SKM-1 (cell line): ENCODE results near the gene RAB1B.
A peak's percentile ranks its signal among the peaks of the same experiment; 100 is the strongest.

Experiments used
- DNase-seq: peaks from one replicate; lab custom pipeline; 2025; ENCODE audit not compliant: unreplicated experiment; lab: John Stamatoyannopoulos, UW

Gene RAB1B

GRCh38 chr11:66282468-66283455, 14.3 kb downstream of the RAB1B start:
- peak; percentile 92 for DNase-seq

- DNase-seq = no peak
These were observed 15.1 kb downstream of the RAB1B start for GRCh38 chr11:66283461-66284105.

GRCh38 chr11:66284526-66285078, 16.2 kb downstream of the RAB1B start:
- no peak for DNase-seq

- DNase-seq = no peak
These were observed 17.0 kb downstream of the RAB1B start for GRCh38 chr11:66285250-66285947.

GRCh38 chr11:66286699-66287098, 18.3 kb downstream of the RAB1B start:
- no peak for DNase-seq

- no peak for DNase-seq
These were observed 18.9 kb downstream of the RAB1B start for GRCh38 chr11:66287211-66287888.

GRCh38 chr11:66287889-66288670, 19.6 kb downstream of the RAB1B start:
- DNase-seq = no peak

GRCh38 chr11:66288671-66289547, 20.5 kb downstream of the RAB1B start, which contains the start of gene YIF1A:
Gene YIF1A (minus strand): TSS chr11:66289143. CDS start chr11:66288985, 158 bp downstream.
- peak; percentile 97 for DNase-seq

GRCh38 chr11:66289548-66290329, 21.3 kb downstream of the RAB1B start:
- peak; percentile 46 for DNase-seq

GRCh38 chr11:66290330-66290621, 21.8 kb downstream of the RAB1B start:
- DNase-seq = no peak

GRCh38 chr11:66291303-66291705, 22.9 kb downstream of the RAB1B start:
- DNase-seq = no peak

- no peak for DNase-seq
These were observed 23.5 kb downstream of the RAB1B start, which contains the start of gene TMEM151A for GRCh38 chr11:66291706-66292542. Gene TMEM151A (plus strand): TSS chr11:66291894. CDS start chr11:66292014, 120 bp downstream.

GRCh38 chr11:66292543-66293332, 24.3 kb downstream of the RAB1B start:
- DNase-seq = no peak

GRCh38 chr11:66293352-66293751, 24.9 kb downstream of the RAB1B start:
- no peak for DNase-seq

GRCh38 chr11:66293777-66294625, 25.6 kb downstream of the RAB1B start:
- no peak for DNase-seq
